Calu3 (cell line): ENCODE results near the gene MRPS15. TPM values are rescaled to one million over a fixed set of nuclear protein-coding genes. Genes with fewer than 3 reads are reported as not detected.

ENCODE experiments used
- BruUV-seq: library from RNA; stranded (reverse); fragments of 400-500 nt; replicated peaks from 2 replicates; lab custom pipeline; 2021; lab: Mats Ljungman, UMichigan
- CTCF ChIA-PET: fragments of 300-600 bp; sonication (Branson Sonifier 250); formaldehyde crosslinking; loops from one replicate; lab custom pipeline; 2022; ENCODE audit warnings: antibody characterized with exemption; lab: Charles Lee
- DNase-seq: peaks from one replicate; pipeline ENCODE4 v3.0.0; 2022
- H3K27ac Mint-ChIP-seq: one replicate; pipeline ENCODE4 v1.8.0; 2022; ENCODE audit warnings: mixed read lengths; ENCODE audit not compliant: unreplicated experiment
- H3K27me3 Mint-ChIP-seq: one replicate; pipeline ENCODE4 v1.8.0; 2022; ENCODE audit warnings: mixed read lengths; ENCODE audit not compliant: unreplicated experiment
- H3K36me3 Mint-ChIP-seq: one replicate; pipeline ENCODE4 v1.8.0; 2022; ENCODE audit warnings: mild to moderate bottlenecking, moderate library complexity, mixed read lengths; ENCODE audit not compliant: insufficient read depth, unreplicated experiment
- H3K4me1 Mint-ChIP-seq: one replicate; pipeline ENCODE4 v1.8.0; 2022; ENCODE audit warnings: mild to moderate bottlenecking, low read depth, mixed read lengths; ENCODE audit not compliant: unreplicated experiment
- H3K4me3 Mint-ChIP-seq: one replicate; pipeline ENCODE4 v1.8.0; 2022; ENCODE audit warnings: mild to moderate bottlenecking, low read depth, moderate library complexity, mixed read lengths; ENCODE audit not compliant: unreplicated experiment
- H3K9me3 Mint-ChIP-seq: one replicate; pipeline ENCODE4 v1.8.0; 2022; ENCODE audit warnings: low read depth, mixed read lengths; ENCODE audit not compliant: unreplicated experiment
- CTCF ChIP-seq: fragments of 200-600 bp; IDR thresholded peaks from one replicate; pipeline ENCODE4 v1.8.0; 2022; ENCODE audit warnings: antibody characterized with exemption; ENCODE audit not compliant: unreplicated experiment
- intact Hi-C: fragments of 100-400 bp; cut with micrococcal nuclease; formaldehyde crosslinking; loops from one replicate; pipeline ENCODE4 v1.10.0; 2022; ENCODE audit not compliant: unreplicated experiment
- total RNA-seq: library from RNA; stranded (reverse); gene quantifications from 2 replicates; pipeline ENCODE4 v1.2.3, GENCODE V29; 2022

MRPS15 gene
- total RNA-seq, 1 experiment from 2014 or later: 97.8 TPM

DNA sequence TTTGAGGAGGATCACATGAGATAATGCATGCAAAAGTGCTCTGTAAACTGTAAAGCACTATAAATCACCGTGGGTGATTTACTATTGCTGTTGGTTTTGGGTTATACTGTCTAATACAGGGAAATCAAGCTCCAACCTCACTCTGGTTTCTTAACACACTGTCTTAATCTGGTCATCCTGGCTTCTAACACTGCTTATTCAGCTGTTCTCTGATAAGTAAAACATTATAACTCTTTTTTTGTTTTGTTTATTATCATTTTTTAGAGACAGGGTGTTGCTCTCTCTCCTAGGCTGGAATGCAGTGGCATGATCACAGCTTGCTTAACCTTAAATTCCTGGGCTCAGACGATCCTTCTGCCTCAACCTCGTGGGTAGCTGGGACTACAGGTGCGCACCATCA, 44.6 kb downstream of the MRPS15 start:
- Mint-ChIP-seq H3K27ac (no peak overlapping the region), H3K4me3 (no peak overlapping the region), H3K9me3 (no peaks in the 10 kb centered on the region), H3K4me1 (peaks cover 13% of the 10 kb centered on the region), H3K27me3 (no peaks in the 10 kb centered on the region), H3K36me3 (no peaks in the 10 kb centered on the region)
- no TSS peak for BruUV-seq
- intact Hi-C loops: no loop called here
- DNase-seq: no peak
- TF ChIP-seq CTCF: no peak
- CTCF ChIA-PET: interaction anchor here (2.5 kb wide), 1 partner anchor 77 kb away, joined by 11 read pairs; no protein-coding TSS in a partner anchor

- Mint-ChIP-seq H3K9me3 (no peaks in the 10 kb centered on the region), H3K36me3 (no peaks in the 10 kb centered on the region), H3K27ac (no peak overlapping the region), H3K4me3 (no peak overlapping the region), H3K27me3 (no peaks in the 10 kb centered on the region), H3K4me1 (peaks cover 13% of the 10 kb centered on the region)
- CTCF ChIA-PET: interaction anchor here (2.5 kb wide), 1 partner anchor 76 kb away, joined by 11 read pairs; no protein-coding TSS in a partner anchor
- no TSS peak for BruUV-seq
- DNase-seq: no peak
- intact Hi-C loops: no loop called here
- TF ChIP-seq CTCF: no peak
Observed at GRCh38 chr1:36419140-36419539, 45.0 kb downstream of the MRPS15 start.

DNA sequence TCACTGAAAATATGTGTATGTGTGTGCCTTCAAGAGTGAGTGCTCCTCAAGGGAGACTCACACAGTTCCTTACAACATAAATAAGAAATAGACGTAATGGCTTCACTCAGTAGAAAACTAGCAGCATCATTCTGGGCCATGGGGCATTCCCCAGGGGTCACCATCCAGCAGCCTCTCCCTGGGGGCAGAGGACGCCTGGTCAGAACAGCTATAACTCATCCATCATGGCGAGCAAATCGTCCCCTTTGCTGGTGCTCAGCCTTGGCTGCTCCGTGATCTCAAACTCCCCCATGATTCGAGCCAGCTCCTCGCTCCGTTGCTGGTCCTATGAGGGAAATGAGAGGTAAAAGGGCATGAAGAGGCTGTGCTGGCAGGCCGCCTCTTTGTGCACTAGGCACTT, 46.3 kb downstream of the MRPS15 start:
- no peak overlapping the region for H3K4me3 Mint-ChIP-seq
- no peak for DNase-seq
- H3K36me3 Mint-ChIP-seq: no peaks in the 10 kb centered on the region
- intact Hi-C loops: no loop called here
- H3K27me3 Mint-ChIP-seq: no peaks in the 10 kb centered on the region
- CTCF ChIA-PET: no interaction called here
- no peak overlapping the region for H3K27ac Mint-ChIP-seq
- BruUV-seq: no TSS peak
- no peak for TF ChIP-seq CTCF
- peaks cover 13% of the 10 kb centered on the region for H3K4me1 Mint-ChIP-seq
- H3K9me3 Mint-ChIP-seq: no peaks in the 10 kb centered on the region

DNA sequence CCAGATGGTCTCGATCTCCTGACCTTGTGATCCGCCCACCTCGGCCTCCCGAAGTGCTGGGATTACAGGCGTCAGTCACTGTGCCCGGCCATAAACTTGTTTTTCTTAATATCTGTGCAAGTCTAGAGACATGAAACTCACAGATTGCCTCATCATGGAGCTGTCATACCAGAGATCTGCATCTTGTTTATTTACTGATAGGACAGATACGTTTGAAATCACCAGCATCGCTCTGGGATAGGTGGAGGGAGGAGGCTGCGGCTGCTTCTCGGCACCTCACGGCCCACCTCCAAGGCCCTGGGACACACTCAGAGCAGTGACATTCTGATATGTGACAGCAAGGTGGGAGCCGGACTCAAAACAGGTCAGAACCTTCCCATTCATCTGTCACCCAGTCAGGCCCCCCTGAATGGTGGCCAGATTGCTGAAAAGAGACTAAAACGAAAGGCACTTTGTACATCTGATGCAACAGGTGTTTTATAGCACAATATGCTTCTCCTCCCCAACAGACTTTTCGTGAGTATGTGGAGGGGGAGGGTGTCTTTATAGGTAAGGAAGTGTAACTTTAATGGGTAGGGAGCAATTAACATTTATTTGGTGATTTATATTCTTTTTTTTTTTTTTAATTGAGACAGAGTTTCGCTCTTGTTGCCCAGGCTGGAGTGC, 48.4 kb downstream of the MRPS15 start:
- H3K4me3 Mint-ChIP-seq: no peak overlapping the region
- H3K27ac Mint-ChIP-seq: no peak overlapping the region
- H3K9me3 Mint-ChIP-seq: peaks cover 4% of the 10 kb centered on the region
- no peaks in the 10 kb centered on the region for H3K36me3 Mint-ChIP-seq
- CTCF ChIA-PET: no interaction called here
- H3K27me3 Mint-ChIP-seq: no peaks in the 10 kb centered on the region
- no TSS peak for BruUV-seq
- no peak for DNase-seq
- no peak for TF ChIP-seq CTCF
- H3K4me1 Mint-ChIP-seq: peaks cover 15% of the 10 kb centered on the region
- intact Hi-C loops: no loop called here
